KMS-11 (cell line): ENCODE measurements around the gene TIMM44.

Experiments used
- H2AFZ ChIP-seq: fragments of 200-600 bp; sonication (generic); 2 replicates; pipeline ENCODE4 v1.6.1; 2016; ENCODE audit warnings: antibody characterized with exemption, mixed run types, low read depth
- H3K27ac ChIP-seq: fragments of 200-600 bp; sonication (generic); 2 replicates; pipeline ENCODE4 v1.6.1; 2016; ENCODE audit warnings: mild to moderate bottlenecking, mixed run types
- H3K27me3 ChIP-seq: fragments of 200-600 bp; sonication (generic); 2 replicates; pipeline ENCODE4 v1.6.1; 2017; ENCODE audit warnings: mild to moderate bottlenecking, low read depth, mixed run types, moderate library complexity; ENCODE audit not compliant: insufficient read depth
- H3K36me3 ChIP-seq: fragments of 200-600 bp; sonication (generic); 2 replicates; pipeline ENCODE4 v1.6.1; 2017; ENCODE audit warnings: mild to moderate bottlenecking, mixed run types; ENCODE audit not compliant: insufficient read depth
- H3K4me1 ChIP-seq: fragments of 200-600 bp; sonication (generic); 2 replicates; pipeline ENCODE4 v1.6.1; 2016; ENCODE audit warnings: mild to moderate bottlenecking, low read depth, mixed run types; ENCODE audit not compliant: poor library complexity, severe bottlenecking
- H3K4me2 ChIP-seq: fragments of 200-600 bp; sonication (generic); 2 replicates; pipeline ENCODE4 v1.7.0; 2016; ENCODE audit warnings: mild to moderate bottlenecking, mixed run types
- H3K4me3 ChIP-seq: fragments of 200-600 bp; sonication (generic); IDR thresholded peaks from 2 replicates; pipeline ENCODE4 v1.6.1; 2017; ENCODE audit warnings: low read depth, low read length, mixed read lengths; ENCODE audit not compliant: insufficient read depth
- H3K79me2 ChIP-seq: fragments of 200-600 bp; sonication (generic); 2 replicates; pipeline ENCODE4 v1.6.1; 2016; ENCODE audit warnings: low read depth, mixed run types; ENCODE audit not compliant: insufficient read depth
- H3K9ac ChIP-seq: fragments of 200-600 bp; sonication (generic); 2 replicates; pipeline ENCODE4 v1.6.1; 2016; ENCODE audit warnings: mild to moderate bottlenecking, mixed run types
- H4K20me1 ChIP-seq: fragments of 200-600 bp; sonication (generic); 2 replicates; pipeline ENCODE4 v1.6.1; 2016; ENCODE audit warnings: mild to moderate bottlenecking, mixed run types; ENCODE audit not compliant: insufficient read depth
- CTCF ChIP-seq: fragments of 200-600 bp; sonication (generic); conservative IDR thresholded peaks from 2 replicates; pipeline ENCODE4 v1.6.1; 2017; ENCODE audit warnings: low read depth, mild to moderate bottlenecking, antibody characterized with exemption, low read length, moderate library complexity, mixed read lengths

Gene TIMM44

GRCh38 chr19:7901337-7901736 is 42.1 kb downstream of the TIMM44 start:
- Histone ChIP-seq H3K27me3 (no peaks in the 10 kb centered on the region), H2AFZ (no peak overlapping the region), H4K20me1 (no peaks in the 10 kb centered on the region), H3K9ac (no peak overlapping the region), H3K36me3 (no peaks in the 10 kb centered on the region), H3K4me2 (no peak overlapping the region), H3K79me2 (peaks cover 23% of the 10 kb centered on the region), H3K4me3 (no peak overlapping the region), H3K27ac (no peak overlapping the region), H3K4me1 (peaks cover 5% of the 10 kb centered on the region)
- TF ChIP-seq CTCF: no peak

GRCh38 chr19:7900931-7901330 is 42.5 kb downstream of the TIMM44 start:
- H3K36me3 ChIP-seq: no peaks in the 10 kb centered on the region
- H3K9ac ChIP-seq: no peak overlapping the region
- H3K79me2 ChIP-seq: peaks cover 19% of the 10 kb centered on the region
- peaks cover 5% of the 10 kb centered on the region for H3K4me1 ChIP-seq
- H3K27ac ChIP-seq: no peak overlapping the region
- no peaks in the 10 kb centered on the region for H4K20me1 ChIP-seq
- H3K27me3 ChIP-seq: no peaks in the 10 kb centered on the region
- TF ChIP-seq CTCF: no peak
- H3K4me2 ChIP-seq: no peak overlapping the region
- H2AFZ ChIP-seq: no peak overlapping the region
- H3K4me3 ChIP-seq: no peak overlapping the region

- H3K36me3 ChIP-seq: no peaks in the 10 kb centered on the region
- H2AFZ ChIP-seq: no peak overlapping the region
- H3K9ac ChIP-seq: no peak overlapping the region
- no peaks in the 10 kb centered on the region for H3K27me3 ChIP-seq
- no peak overlapping the region for H3K27ac ChIP-seq
- no peak overlapping the region for H3K4me3 ChIP-seq
- H3K4me1 ChIP-seq: peaks cover 5% of the 10 kb centered on the region
- H3K4me2 ChIP-seq: no peak overlapping the region
- no peak for TF ChIP-seq CTCF
- H4K20me1 ChIP-seq: no peaks in the 10 kb centered on the region
- peaks cover 14% of the 10 kb centered on the region for H3K79me2 ChIP-seq
These were observed 43.0 kb downstream of the TIMM44 start for GRCh38 chr19:7900401-7900870.

DNA sequence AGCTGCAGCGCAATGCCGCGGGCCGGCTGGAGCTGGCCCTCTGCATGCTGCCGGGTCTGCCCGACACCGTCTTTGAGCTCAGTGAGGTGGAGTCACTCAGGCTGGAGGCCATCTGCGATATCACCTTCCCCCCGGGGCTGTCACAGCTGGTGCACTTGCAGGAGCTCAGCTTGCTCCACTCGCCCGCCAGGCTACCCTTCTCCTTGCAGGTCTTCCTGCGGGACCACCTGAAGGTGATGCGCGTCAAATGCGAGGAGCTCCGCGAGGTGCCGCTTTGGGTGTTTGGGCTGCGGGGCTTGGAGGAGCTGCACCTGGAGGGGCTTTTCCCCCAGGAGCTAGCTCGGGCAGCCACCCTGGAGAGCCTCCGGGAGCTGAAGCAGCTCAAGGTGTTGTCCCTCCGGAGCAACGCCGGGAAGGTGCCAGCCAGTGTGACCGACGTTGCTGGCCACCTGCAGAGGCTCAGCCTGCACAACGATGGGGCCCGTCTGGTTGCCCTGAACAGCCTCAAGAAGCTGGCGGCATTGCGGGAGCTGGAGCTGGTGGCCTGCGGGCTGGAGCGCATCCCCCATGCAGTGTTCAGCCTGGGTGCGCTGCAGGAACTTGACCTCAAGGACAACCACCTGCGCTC is 43.6 kb downstream of the TIMM44 start:
- TF ChIP-seq CTCF: no peak
- H4K20me1 ChIP-seq: no peaks in the 10 kb centered on the region

More for the DNA sequence above, 43.6 kb downstream of the TIMM44 start:
- Histone ChIP-seq H2AFZ (no peak overlapping the region), H3K36me3 (no peaks in the 10 kb centered on the region), H3K4me1 (peaks cover 1% of the 10 kb centered on the region), H3K79me2 (peaks cover 8% of the 10 kb centered on the region), H3K27me3 (no peaks in the 10 kb centered on the region), H3K4me2 (no peak overlapping the region), H3K9ac (no peak overlapping the region), H3K4me3 (no peak overlapping the region), H3K27ac (no peak overlapping the region)
